ENCODE data around the gene PLEKHG5.

DNA sequence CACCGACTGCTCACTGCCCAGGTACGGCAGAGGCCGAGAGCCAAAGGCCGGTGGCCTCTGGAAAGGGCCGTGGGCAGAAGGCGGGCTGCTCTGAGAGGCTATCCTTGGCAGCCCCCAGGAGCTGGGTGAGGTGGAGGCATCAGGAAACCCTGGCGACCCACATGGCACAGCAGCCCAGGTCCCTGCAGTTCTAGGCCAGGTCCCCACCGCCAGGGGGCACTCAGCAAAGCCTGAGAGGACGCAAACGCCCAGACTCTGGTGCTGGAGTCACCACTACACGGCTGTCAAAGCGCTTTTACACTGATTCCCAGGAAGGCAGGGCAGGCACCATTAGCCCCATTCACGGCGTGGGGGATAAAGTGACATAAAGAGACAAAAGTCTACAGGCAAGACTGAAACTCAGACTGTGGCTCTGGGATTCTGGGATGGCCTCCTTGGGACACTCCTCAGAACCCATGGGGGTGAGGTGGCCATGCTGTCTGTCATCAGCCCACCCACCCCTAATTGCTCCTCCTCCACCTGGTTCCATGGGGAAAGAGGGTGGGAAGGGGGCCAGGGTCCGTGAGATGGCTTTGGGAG is 4.9 kb downstream of the PLEKHG5 start:
- TF ChIP-seq CTCF (IDR thresholded peaks at IDR 0.05) (peak; percentile 68 to 92 (median 86)), POLR2A (IDR thresholded peaks at IDR 0.05) (no peak)

Data from adrenal gland (tissue), 5 donors.